NCI-H2081 treated with DMSO at 0.1 percent for 48 hours (cell line): ENCODE data around the gene PRPSAP2.
"Not testable (repeated sequence)": the region's sequence is repeated elsewhere in the genome, so short reads cannot be mapped to it uniquely, and the experiment has no call there.

Experiments
- DNase-seq: peaks from one replicate; lab custom pipeline; 2025; lab: John Stamatoyannopoulos, UW

The PRPSAP2 gene, protein sequence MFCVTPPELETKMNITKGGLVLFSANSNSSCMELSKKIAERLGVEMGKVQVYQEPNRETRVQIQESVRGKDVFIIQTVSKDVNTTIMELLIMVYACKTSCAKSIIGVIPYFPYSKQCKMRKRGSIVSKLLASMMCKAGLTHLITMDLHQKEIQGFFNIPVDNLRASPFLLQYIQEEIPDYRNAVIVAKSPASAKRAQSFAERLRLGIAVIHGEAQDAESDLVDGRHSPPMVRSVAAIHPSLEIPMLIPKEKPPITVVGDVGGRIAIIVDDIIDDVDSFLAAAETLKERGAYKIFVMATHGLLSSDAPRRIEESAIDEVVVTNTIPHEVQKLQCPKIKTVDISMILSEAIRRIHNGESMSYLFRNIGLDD

DNA sequence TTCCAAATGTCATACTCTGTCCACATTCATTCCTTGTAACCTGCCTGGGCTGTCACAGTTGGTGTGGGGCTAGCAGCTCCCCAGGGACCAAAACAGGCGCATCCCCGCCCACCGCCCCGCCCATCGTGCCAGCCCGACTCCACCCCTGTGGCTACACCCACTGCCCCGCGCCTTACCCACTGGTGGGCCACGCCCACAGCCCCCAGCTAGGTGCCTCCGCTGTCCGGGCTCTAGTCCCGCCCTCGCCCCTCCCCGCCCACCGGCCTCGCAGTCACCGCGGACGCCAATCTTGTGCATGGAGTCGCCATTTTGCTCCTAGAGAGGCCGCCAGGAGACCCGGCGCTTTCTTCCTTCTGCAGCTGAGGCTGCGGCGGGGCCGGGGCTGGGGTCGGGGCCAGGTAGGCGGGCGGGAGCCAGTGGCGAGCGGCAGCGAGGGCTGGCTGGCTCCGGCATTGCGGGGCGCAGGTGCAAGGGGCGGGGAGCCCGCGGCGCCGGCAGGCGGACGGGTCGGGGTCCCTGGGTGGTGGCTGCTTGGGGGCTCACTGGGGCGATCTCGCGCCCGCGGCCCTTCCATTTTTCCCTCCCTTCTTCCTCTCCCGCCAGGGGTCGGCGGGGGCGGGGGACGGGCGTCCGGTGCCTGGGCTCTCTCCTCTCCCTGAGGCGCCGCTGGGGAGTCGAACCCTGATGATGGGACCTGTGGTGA lies at the start of gene PRPSAP2:
Gene PRPSAP2 (plus strand): TSS at position 268 of the 703 bp plus-strand sequence. CDS start 7,703 bp downstream, outside the sequence.
- DNase-seq, result peak; percentile 32

DNA sequence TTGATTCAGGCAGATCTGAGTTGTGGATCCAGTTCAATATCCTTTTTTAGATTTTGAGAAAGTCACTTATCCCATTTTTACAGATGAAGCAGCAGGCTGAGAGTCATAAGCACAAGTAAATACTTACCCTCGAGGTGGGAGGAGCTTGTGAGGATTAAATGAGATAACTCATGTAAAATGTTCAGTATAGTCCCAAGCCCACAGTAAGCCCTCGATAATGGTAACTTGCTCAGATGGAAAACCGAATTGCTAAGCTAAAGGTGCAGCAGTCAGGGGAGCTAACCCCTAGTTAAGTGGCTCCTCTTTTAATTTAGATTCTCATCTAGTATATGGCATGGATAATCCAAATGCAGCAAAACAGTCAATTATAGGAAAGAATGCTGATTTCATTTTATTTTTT lies 42.0 kb upstream of the PRPSAP2 start:
- not testable (repeated sequence) for DNase-seq

DNA sequence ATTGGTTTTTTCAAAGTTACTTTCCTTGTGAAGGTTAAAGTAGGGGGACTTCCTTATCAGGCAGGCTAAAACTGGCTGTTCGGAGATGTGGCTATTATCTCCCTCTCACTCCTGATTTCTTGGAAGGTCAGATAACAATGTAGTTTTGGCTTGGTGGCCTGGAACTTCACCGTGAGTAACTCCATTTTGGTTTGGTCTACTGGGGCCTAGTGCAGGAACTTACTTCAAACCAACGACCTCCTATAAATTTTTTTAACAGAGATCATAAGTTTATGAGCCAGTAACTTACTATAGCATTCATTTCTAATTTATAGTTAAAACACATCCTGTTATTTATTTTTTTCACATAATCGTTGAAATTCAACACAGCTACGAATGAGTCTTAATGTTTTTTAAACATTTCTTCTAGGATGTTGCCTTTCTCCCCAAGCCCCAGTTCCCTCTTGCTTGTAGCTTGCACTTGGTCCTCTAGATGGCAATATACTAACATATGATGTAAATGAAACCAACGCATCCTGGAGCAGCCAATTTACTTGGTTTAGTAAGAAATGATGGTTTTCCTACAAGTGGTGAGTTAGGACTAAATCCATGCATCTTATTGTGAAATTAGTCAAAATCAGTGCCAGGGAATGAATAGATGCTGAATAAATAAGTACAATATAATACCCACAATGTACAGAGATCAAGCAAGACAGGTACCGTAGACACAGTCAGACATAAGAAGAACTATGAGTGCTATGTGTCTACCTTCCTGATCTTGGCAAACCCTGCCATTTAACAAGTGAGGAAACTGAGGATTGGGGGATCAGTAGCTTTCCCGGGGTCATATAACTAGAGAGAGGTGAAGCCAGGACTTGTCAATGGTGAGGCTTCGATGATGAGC lies 41.2 kb upstream of the PRPSAP2 start:
- not testable (repeated sequence) for DNase-seq

DNA sequence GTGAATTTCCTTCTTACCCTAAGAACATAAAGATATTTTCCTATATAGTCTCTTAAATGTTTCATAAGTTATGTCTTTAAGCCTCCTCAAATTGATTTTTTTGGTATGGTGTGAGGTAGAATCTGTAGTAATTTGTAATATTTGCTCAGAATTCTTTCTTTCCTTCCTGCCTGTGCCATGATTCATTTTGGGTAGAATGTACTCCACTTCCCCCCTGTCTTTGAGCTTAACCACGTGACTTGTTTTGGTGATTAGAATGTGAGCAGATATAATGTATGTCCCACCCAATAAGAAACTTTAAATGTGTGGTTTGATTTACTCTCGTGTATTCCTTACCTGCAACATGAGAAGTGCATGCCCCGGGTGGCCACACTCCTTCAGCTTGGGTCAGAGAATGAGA lies 36.5 kb upstream of the PRPSAP2 start:
- DNase-seq, result not testable (repeated sequence)

DNA sequence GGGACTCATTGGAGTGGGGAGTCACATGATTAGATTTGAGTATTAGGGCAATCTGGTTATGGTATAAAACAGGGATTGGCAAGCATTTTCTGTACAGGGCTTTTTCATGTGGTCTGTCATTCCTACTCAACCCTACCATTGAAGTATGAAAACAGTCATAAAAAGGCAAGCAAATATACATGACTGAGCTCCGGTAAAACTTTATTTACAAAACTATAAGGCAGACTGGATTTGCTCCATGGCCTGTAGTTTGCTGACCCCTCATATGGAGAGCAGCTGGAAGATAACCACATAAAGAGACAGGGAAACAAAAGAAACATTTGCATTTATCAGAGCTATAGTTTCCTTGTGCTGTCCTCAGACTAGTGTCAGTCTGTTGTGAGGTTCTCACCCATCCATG lies 30.3 kb upstream of the PRPSAP2 start:
- DNase-seq, result not testable (repeated sequence)

DNA sequence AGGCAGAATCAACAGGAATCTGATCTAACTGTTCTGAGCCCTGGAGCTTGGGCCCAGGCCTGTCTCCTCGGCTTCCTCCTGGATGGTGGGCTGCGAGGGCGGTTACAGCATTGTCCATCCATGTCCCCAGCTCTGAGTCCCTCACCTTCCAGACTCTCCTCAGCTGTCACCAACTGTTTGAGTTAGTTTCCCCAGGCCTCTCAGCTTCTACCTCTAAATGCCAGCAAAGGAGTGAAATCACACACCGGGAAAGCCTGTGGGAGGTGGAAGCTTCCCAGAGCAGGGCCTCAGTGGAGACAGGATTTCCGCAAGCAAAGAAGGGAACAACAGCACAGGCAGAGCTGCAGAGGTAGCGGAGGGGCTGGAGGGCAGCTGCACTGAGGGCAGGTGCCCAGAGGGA lies 9.4 kb upstream of the PRPSAP2 start:
- DNase-seq, result no peak

DNA sequence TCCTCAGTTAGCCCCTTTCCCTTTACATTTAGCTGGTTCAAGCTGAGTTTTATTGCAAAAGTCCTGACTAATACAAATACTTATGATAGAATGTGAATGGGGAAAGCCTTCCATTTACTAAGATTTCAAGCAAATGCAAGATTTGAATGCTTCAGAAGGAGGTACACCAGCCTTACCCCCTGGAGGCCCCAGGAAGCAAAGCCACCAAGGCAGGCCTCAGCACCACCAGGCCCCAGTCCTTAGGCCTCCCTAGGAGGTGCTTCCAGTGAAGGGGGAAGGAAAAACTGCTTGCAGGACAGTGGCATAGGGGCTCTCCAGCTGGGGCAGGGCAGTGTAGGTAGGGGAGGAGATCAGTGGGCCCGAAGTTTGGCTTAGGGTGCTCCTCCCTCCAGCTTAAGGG lies 7.3 kb upstream of the PRPSAP2 start:
- DNase-seq, result no peak

DNA sequence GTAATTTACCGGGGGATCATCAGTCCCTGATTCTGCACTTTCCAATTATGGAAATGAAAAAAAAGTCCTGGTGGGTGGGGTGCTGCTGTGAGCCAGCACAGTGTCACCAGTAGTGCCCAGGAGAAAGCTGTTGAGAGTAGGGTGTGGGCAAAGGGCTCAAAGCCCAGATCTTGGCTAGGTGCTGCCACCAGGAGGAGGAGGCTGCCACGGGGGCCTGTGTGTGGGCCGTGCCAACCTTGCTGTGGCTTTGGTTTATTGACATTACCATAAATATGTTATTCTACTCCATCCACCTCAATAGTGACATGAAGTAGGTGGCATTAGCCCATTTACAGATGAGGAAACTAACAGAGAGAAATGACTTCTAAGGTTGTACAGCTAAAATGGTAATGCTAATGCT lies 6.7 kb upstream of the PRPSAP2 start:
- no peak for DNase-seq

DNA sequence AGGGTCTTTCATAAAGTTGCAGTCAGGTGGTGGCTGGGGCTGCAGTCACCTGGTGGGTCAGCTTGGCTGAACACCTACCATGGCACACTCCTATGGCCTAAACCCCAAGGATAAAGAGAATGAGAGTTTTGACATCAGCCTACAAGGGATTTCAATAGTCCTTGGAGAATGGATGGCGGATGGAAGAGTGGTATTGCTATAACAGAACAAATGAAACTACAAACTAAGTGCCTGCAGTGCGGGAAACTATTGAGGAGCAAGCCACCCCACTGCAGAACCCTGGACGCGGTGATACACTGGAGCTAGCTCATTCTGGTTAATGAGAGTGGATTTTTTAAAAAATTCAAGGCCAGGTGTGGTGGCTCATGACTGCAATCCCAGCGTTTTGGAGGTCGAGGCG lies 3.0 kb upstream of the PRPSAP2 start:
- DNase-seq, result no peak

DNA sequence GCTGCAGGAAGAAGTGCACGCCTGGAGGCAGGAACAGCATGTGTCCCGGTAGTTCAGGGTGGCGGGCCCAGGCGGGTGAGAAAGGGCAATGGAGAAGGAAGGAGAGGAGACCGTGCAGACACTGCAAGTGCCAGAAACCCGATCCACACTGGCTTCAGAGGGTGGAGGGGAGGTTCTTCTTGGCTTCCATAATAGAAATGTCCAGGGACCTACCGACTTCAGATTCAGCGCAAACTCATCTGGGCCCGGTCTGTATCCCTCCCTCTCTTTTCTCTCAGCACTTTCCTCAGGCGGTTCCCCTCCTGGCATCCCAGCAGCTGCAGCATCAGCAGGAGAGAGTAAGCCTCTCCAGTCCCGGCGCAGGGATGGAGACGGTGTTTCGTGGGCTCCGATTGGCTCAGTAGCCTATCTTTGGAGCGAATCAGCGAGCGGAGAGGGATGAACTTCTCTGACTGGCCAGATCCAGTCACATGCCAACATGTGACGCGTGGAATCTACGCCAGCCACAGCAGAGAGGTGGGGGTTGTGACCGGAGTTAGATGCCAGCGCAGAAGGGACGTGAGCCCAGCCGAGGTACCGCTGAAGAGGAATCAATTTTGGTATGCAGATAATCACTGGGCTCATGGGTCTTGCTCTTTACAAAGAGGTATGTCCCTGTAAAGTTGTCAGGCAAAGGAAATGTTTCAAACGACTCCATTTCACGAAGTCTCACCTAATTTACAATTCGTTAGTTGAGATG lies 1.9 kb upstream of the PRPSAP2 start:
- DNase-seq, result peak; percentile 68

DNA sequence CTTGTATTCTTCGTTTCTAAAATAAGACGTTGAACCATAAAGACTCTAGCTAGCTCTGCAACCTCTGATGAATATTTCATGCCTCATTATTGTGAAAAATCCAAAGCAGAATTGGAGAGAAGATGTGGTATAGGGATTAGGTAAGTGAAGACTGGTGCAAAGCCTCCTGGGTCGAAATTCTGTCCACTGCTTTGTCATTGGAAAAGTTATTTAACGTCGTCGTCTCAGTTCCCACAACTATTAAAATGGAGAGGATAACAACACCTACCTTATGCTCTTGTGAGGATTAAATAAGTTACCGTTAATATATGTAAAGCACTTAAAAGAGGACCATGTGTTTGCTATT lies 1.4 kb upstream of the PRPSAP2 start:
- DNase-seq, result no peak

DNA sequence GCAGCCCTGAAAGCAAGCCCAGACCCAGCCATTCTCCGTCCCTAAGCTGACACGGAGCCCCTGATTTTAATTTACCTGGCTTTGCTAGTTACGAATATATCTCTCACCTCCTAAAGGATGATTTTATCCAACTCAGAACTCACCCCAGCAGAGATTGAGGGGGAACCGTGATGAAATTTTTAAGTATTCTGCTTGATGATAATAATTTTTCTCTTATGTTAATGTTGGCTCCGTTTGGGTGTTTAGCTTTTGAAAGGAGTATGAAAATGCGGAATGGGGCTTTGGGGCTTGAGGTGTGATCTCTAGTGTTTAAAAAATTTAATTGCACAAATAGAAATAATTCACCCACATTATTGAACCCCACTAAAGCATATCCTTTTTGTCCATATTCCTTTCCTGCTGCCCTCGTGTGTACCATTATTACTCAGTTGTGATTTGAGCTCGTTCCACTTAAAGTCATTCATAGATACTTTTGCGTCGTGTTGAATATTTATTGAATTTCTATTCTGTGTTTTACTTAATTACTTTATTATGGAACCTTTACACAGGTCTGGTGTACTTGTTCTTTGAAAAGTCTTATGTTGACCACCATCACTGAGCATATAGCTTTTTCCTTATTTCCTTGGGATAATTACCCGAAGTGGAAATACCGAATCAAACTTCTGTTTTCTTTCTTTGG lies 775 bp downstream of the PRPSAP2 start:
- no peak for DNase-seq

DNA sequence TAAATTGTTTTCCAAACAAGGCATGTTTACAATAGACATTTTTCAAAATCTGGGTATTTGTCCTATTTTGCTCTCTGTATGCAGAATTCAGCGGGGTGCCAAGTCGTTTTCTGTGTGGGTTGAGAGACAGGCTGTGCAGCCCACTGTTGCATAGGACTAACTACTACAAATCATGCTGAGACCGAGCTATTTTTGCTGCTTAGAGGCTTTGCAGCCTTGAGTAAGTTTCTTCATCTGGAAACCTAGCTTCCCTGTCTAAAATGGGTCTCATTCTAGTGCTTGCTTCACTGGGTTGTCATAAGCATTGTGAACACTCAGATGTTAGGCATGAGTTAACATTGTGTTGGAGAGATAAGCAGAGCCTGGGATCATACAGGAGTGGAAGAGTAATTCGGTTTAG lies 1.3 kb downstream of the PRPSAP2 start:
- no peak for DNase-seq

DNA sequence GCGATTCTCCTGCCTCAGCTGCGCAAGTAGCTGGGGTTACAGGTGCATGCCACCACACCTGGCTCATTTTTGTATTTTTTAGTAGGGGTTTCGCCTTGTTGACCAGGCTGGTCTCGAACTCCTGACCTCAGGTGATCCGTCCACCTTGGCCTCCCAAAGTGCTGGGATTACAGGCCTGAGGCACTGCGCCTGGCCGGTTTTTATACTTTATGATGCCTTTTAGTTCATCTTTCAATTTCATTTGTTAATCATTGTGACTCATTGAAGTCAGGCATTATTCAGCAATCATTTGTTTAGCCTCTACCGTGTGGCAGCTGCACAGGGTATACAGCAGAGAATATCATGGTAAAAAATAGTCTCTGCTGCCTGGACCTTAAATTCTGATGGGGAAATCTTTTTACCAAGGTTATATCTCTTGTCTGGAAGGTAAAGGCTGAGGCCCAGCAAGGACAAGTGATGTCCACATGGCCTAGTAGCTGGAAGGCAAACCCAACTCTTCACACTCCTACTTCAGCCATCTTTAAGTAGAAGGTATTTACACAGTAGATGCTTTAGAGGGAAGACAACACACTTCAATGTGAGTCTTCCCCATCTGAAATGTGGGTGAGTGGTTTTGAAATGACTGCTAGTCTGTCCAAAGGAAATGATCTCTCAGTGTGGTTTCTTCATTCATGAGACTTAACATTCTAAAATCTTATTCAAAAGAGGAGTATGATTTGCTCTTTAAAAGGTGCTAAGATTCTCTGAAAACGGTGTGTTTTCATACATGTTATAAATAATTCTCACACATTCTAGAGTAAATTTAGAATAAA lies 2.4 kb downstream of the PRPSAP2 start:
- DNase-seq, result no peak

DNA sequence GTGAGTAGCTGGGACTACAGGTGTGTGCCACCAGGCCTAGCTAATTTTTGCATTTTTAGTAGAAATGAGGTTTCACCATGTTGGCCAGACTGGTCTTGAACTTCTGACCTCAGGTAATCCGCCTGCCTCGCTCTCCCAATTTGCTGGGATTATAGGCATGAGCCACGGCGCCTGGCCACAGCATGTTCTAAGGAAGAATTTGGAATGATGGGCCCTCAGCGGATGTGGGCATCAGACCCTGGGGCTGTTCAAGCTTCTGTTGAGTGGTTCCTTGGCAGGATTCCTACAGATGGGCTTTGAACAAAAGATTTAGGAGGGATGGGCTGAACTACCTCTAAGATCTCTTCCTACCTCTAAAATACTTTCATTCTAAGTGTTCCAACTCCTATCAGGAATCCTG lies 4.1 kb downstream of the PRPSAP2 start:
- DNase-seq, result no peak

DNA sequence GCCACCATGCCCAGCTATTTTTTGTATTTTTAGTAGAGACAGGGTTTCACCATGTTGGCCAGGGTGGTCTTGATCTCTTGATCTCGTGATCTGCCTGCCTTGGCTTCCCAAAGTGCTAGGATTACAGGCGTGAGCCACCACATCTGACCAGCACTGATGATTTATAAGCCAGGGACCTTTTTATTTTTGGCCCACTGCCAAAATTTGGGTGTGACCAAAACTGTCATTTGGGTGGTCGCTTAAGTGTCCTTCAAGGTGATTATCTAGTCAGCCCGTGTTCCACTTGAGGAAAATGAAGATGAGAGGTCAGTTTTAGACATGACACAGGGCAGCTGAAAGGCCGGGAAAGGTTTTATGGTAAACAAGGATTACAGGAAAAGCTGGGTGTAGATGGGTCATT lies 7.1 kb downstream of the PRPSAP2 start:
- DNase-seq, result not testable (repeated sequence)

DNA sequence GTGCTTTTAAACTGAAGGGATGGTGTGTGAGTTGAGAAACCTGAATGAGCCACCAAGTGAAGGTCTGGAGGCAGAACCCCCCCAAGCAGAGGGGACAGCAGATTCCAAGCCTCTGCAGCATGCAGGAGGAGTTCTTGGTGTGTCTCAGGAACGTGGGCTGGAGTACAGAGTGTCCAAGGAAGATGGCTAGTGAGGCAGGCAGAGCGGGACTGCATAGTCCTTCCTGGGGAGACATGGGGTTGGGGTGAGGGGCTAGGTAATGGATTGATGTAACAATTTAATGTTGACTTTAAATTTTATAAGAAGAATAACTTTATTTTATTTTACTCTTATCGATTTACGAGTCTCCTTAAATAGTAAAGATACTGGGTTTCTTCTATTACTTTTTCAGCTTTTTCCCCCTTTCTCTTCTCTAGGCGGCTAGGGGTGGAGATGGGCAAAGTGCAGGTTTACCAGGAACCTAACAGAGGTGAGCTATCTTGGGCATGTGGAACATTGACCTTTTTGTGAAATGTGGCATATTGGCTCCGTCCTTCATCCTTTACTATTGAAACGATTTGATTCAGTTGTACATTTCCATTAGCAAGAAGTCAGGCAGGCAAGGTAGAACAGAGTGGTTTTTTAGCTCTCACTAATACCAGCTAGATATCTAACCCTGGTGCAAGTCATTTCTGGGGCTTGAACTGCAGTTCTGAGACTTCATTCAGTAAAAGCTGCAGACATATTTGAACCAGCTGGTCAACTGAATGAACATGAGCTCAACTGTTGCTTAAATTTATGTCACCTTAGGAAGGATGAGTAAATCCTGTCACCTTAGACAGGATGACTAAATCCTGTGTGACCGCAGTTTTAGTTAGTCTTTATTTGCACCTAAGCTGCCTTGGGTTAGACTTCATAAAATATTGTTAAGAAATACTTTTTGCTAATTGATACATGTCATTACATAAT lies 9.2 kb downstream of the PRPSAP2 start:
- DNase-seq, result no peak

DNA sequence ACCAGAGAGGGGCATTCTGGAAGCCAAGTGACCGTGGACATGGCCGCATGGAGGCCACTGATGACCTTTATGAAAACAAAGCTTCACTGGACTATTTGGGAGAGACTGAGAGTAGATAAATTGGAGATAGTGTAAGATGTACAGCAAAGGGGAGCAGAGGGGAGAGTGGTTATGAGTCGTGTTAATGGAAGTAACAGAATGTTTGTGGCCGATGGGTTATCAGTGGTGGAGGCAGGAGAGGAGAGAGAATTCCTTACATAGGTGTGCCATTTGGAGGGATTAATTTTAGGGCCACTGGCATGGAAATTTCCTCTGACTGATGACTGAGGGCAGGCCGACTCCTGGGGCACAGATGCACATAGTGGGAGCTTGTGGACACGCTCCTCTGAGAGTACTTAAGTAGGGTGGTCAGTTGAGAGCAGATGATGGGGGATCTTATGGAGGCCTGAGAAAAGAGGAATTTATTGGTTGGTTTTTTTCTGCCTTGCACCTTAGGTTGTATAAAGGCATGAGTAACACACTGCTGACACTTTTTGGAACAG lies 19.2 kb downstream of the PRPSAP2 start:
- DNase-seq, result no peak

DNA sequence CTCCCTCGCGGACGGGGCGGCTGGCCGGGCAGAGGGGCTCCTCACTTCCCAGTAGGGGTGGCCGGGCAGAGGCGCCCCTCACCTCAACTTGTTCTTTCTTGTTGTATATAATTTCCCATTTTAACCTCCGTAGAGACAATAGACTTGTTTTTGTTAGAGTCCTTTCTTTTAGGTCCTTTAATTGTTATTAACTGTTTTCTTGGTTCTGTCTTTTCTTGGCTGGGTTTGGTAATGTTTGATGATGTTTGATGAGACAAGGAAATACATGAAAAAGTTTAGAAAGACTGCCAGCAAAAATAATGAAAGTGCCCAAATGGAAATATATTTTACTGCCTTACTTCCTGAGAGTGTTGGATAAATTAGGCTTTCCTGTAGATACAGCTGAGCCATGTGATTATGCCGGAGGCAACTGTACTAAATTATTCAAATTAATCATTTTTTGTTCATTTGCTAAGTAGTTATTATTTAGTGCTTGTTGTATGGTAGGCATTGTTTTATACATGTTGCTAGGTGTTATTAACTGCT lies 30.9 kb downstream of the PRPSAP2 start:
- DNase-seq, result no peak
